Trophoblast cell (in vitro differentiated cells and primary cell): Measurements from ENCODE around the gene TYW1B.
"Not testable (repeated sequence)": the region's sequence is repeated elsewhere in the genome, so short reads cannot be mapped to it uniquely, and the experiment has no call there.

Experiments used
- DNase-seq, 2 donors: peaks; one replicate each; pipeline ENCODE4 v3.0.0-alpha.2; 2016
- H2AFZ ChIP-seq: 2 replicates; pipeline ENCODE4 v1.6.1; 2013; ENCODE audit warnings: low read length, moderate library complexity, mild to moderate bottlenecking; ENCODE audit not compliant: insufficient read depth, poor library complexity
- H2AK5ac ChIP-seq: 2 replicates; pipeline ENCODE4 v1.6.1; 2013; ENCODE audit warnings: mild to moderate bottlenecking, low read length
- H2BK120ac ChIP-seq: 2 replicates; pipeline ENCODE4 v1.6.1; 2013; ENCODE audit warnings: low read length, mild to moderate bottlenecking, moderate library complexity; ENCODE audit not compliant: insufficient read depth, poor library complexity
- H2BK12ac ChIP-seq: 2 replicates; pipeline ENCODE4 v1.6.1; 2013; ENCODE audit warnings: mild to moderate bottlenecking, low read length, moderate library complexity
- H2BK5ac ChIP-seq: 2 replicates; pipeline ENCODE4 v1.6.1; 2013; ENCODE audit warnings: low read length, low read depth, moderate library complexity, mild to moderate bottlenecking; ENCODE audit not compliant: poor library complexity
- H3K14ac ChIP-seq: 2 replicates; pipeline ENCODE4 v1.6.1; 2013; ENCODE audit warnings: mild to moderate bottlenecking, low read length
- H3K18ac ChIP-seq: 2 replicates; pipeline ENCODE4 v1.6.1; 2013; ENCODE audit warnings: mild to moderate bottlenecking, low read length
- H3K23ac ChIP-seq: 2 replicates; pipeline ENCODE4 v1.6.1; 2013; ENCODE audit warnings: low read length
- H3K27ac ChIP-seq: 2 replicates; pipeline ENCODE4 v1.5.1; 2013; ENCODE audit warnings: low read depth, mild to moderate bottlenecking, inconsistent platforms, low read length, moderate library complexity
- H3K27me3 ChIP-seq: 2 replicates; pipeline ENCODE4 v1.6.1; 2013; ENCODE audit warnings: inconsistent platforms, mild to moderate bottlenecking, low read length, moderate library complexity; ENCODE audit not compliant: insufficient read depth
- H3K36me3 ChIP-seq, 2 experiments: 1 replicate in 1 of 2; 2 replicates in 1 of 2; pipeline ENCODE4 v1.6.1; 2013; ENCODE audit warnings: low read length in 2 of 2, mild to moderate bottlenecking in 2 of 2, moderate library complexity in 1 of 2; ENCODE audit not compliant: insufficient read depth in 2 of 2, control insufficient read depth in 1 of 2
- H3K4ac ChIP-seq: 2 replicates; pipeline ENCODE4 v1.6.1; 2013; ENCODE audit warnings: low read depth, mild to moderate bottlenecking, low read length, moderate library complexity
- H3K4me1 ChIP-seq, 2 experiments: 1 replicate in 1 of 2; 2 replicates in 1 of 2; pipeline ENCODE4 v1.6.1; 2013; ENCODE audit warnings: low read length in 2 of 2, mild to moderate bottlenecking in 2 of 2, moderate library complexity in 1 of 2; ENCODE audit not compliant: insufficient read depth in 2 of 2, control insufficient read depth in 1 of 2
- H3K4me2 ChIP-seq: 2 replicates; pipeline ENCODE4 v1.6.1; 2013; ENCODE audit warnings: inconsistent platforms, mild to moderate bottlenecking, low read length, moderate library complexity
- H3K4me3 ChIP-seq: 2 replicates; pipeline ENCODE4 v1.5.1; 2013; ENCODE audit warnings: mild to moderate bottlenecking, low read depth, low read length, inconsistent platforms
- H3K79me1 ChIP-seq: one replicate; pipeline ENCODE4 v1.6.1; 2013; ENCODE audit warnings: low read length
- H3K79me2 ChIP-seq: 2 replicates; pipeline ENCODE4 v1.6.1; 2013; ENCODE audit warnings: low read length, mild to moderate bottlenecking; ENCODE audit not compliant: control insufficient read depth, insufficient read depth, poor library complexity
- H3K9ac ChIP-seq: 2 replicates; pipeline ENCODE4 v1.6.1; 2013; ENCODE audit warnings: mild to moderate bottlenecking, low read length
- H3K9me3 ChIP-seq: 2 replicates; pipeline ENCODE4 v1.6.1; 2013; ENCODE audit warnings: low read depth, mild to moderate bottlenecking, control low read depth, inconsistent platforms, low read length; ENCODE audit not compliant: insufficient read depth
- H4K12ac ChIP-seq: 2 replicates; pipeline ENCODE4 v1.6.1; 2013; ENCODE audit warnings: low read depth, mild to moderate bottlenecking, low read length, moderate library complexity
- H4K8ac ChIP-seq: 2 replicates; pipeline ENCODE4 v1.6.1; 2013; ENCODE audit warnings: low read depth, mild to moderate bottlenecking, low read length, moderate library complexity
- H4K91ac ChIP-seq: one replicate; pipeline ENCODE4 v1.6.1; 2013; ENCODE audit warnings: low read depth, mild to moderate bottlenecking, low read length, moderate library complexity
- WGBS: extraction: QIAGEN DNeasy Blood & Tissue Kit; methylation state at CpG from one replicate; pipeline ENCODE4 v1.1.7; 2013; ENCODE audit warnings: missing lambda C conversion rate; ENCODE audit not compliant: insufficient read length, insufficient coverage; ENCODE audit errors: extremely low coverage; 5-methylcytosine and 5-hydroxymethylcytosine counted together

Gene TYW1B

DNA sequence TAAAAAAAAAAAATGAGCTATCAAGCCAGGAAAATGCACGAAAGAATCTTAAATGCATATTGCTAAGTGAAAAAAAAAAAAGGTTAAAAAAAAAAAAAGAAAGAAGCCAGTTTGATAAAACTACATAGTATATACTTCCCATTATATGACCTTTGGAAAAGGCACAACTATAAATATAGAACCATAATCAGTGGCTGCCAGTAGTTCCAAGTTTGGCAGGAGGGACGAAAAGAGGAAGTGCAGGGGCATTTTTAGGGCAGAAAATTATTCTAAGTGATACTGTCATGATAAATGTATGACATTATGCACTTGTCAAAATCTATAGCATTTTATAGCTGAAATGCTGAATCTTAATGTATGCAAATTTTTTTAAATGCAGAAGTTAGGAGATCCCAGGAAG lies 226.3 kb downstream of the TYW1B start:
- not testable (repeated sequence) for H3K9ac ChIP-seq, H3K9me3 ChIP-seq, H4K91ac ChIP-seq, H4K8ac ChIP-seq, H4K12ac ChIP-seq, H3K79me2 ChIP-seq, H2BK5ac ChIP-seq, H3K14ac ChIP-seq, H3K27ac ChIP-seq, H3K36me3 ChIP-seq, H3K4me1 ChIP-seq, H3K4me3 ChIP-seq, H3K4me2 ChIP-seq, H3K27me3 ChIP-seq, H2AK5ac ChIP-seq, H2BK12ac ChIP-seq, H2BK120ac ChIP-seq, H3K23ac ChIP-seq, H3K18ac ChIP-seq, H3K79me1 ChIP-seq, DNase-seq, H2AFZ ChIP-seq, H3K4ac ChIP-seq
- WGBS: no CpG with 5 or more reads among the region's 2 CpGs

DNA sequence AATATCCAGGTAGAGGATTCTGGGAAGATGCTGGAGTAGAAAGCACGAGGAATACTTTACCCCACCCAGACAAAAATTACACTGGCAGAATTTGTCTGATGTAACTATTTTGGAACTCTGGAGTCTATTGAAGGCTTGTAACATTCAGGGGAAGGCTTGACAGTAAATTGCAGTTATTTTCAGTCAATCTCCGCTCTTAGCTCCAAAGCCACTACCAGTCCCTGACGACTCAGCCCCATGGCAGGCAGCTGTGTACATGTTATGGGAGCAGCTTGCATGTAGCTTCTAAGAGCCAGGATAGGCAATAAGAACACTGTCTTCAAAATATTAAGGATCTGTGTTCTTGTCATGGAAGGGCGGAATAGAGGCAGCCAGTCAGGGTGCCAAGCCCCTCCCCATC lies 238.0 kb downstream of the TYW1B start:
- H3K4me1 ChIP-seq, H4K8ac ChIP-seq, H3K4me2 ChIP-seq, DNase-seq, H2AK5ac ChIP-seq, H4K91ac ChIP-seq, H3K79me2 ChIP-seq, H2BK5ac ChIP-seq, H3K9ac ChIP-seq, H3K36me3 ChIP-seq, H4K12ac ChIP-seq, H2AFZ ChIP-seq, H2BK12ac ChIP-seq, H3K9me3 ChIP-seq, H3K4me3 ChIP-seq, H3K27ac ChIP-seq, H3K79me1 ChIP-seq, H3K14ac ChIP-seq, H3K4ac ChIP-seq, H2BK120ac ChIP-seq, H3K23ac ChIP-seq, H3K27me3 ChIP-seq, H3K18ac ChIP-seq: not testable (repeated sequence)
- no CpG with 5 or more reads among the region's 4 CpGs for WGBS

DNA sequence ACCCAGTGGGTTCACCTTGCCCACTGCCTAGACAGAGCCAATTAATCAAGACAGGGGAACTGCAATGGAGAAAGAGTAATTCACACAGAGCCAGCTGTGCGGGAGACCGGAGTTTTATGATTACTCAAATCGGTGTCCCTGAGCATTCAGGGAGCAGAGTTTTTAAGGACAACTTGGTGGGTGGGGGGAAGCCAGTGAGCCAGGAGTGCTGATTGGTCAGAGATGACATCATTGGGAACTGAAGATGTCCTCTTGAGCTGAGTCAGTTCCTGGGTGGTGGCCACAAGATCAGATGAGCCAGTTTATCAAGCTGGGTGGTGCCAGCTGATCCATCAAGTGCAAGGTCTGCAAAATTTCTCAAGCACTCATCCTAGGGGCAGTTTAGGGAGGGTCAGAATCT lies 240.7 kb downstream of the TYW1B start:
- H3K36me3 ChIP-seq, H2AFZ ChIP-seq, H3K9ac ChIP-seq, H3K79me2 ChIP-seq, H3K23ac ChIP-seq, H2BK12ac ChIP-seq, H3K4me1 ChIP-seq, H3K27ac ChIP-seq, H3K4me3 ChIP-seq, H3K14ac ChIP-seq, DNase-seq, H3K9me3 ChIP-seq, H4K8ac ChIP-seq, H2BK5ac ChIP-seq, H3K79me1 ChIP-seq, H2BK120ac ChIP-seq, H4K91ac ChIP-seq, H4K12ac ChIP-seq, H3K27me3 ChIP-seq, H3K4ac ChIP-seq, H3K18ac ChIP-seq, H3K4me2 ChIP-seq, H2AK5ac ChIP-seq: not testable (repeated sequence)
- WGBS: no CpG with 5 or more reads among the region's 3 CpGs

DNA sequence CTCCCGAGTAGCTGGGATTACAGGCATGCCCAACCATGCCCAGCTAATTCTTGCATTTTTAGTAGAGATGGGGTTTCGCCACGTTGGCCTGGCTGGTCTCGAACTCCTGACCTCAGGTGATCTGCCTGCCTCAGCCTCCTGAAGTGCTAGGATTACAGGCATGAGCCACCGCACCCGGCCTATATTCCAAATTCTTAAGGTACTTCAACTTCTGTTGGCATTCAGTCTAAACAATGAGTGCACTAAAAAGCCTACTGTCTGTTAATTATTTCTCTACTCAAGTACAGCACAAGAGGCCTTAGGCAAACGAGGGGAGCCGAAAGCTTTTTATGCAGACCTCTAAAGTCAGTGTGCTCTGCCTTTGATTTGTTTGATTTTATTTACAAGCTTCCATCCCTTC lies 243.4 kb downstream of the TYW1B start:
- H3K4me2 ChIP-seq, H2BK12ac ChIP-seq, H2BK120ac ChIP-seq, H3K27me3 ChIP-seq, H3K14ac ChIP-seq, H2AK5ac ChIP-seq, H3K4me3 ChIP-seq, H4K12ac ChIP-seq, H3K36me3 ChIP-seq, H2BK5ac ChIP-seq, H4K91ac ChIP-seq, H3K79me2 ChIP-seq, H3K4ac ChIP-seq, H3K23ac ChIP-seq, H2AFZ ChIP-seq, H3K79me1 ChIP-seq, H4K8ac ChIP-seq, H3K4me1 ChIP-seq, DNase-seq, H3K27ac ChIP-seq, H3K9ac ChIP-seq, H3K9me3 ChIP-seq, H3K18ac ChIP-seq: not testable (repeated sequence)
- no CpG with 5 or more reads among the region's 8 CpGs for WGBS
